ENCODE data around the gene MYL9. TPM values are rescaled to one million over a fixed set of nuclear protein-coding genes. Genes with fewer than 3 reads are reported as not detected.
"Not testable (repeated sequence)": the region's sequence is repeated elsewhere in the genome, so short reads cannot be mapped to it uniquely, and the experiment has no call there.

Gene MYL9
- total RNA-seq, 4 donors from 2014 or later = 156 to 974 (median 332) TPM

GRCh38 chr20:36507746-36508145, 33.6 kb upstream of the MYL9 start:
- DNase-seq = no peak
- Histone ChIP-seq H3K9me3 (no peaks in the 10 kb centered on the region), H3K27me3 (no peaks in the 10 kb centered on the region), H3K4me3 (no peak overlapping the region), H3K27ac (no peak overlapping the region), H3K36me3 (peaks cover 0 to 37% (median 10%) of the 10 kb centered on the region in 4 donors), H3K4me1 (no peaks in the 10 kb centered on the region)
- 83 to 96% methylated on average over 2 to 6 of the region's 6 CpGs for WGBS, 2 donors (ENCODE audit: low coverage in 1 of 2)
- intact Hi-C loops (cut with DNase I; ENCODE audit: low total_unique reads) (no loop called here), in situ Hi-C loops (cut with MboI; ENCODE audit: low pct_ligation_motif_present in 1 of 4, low pct_unique_long_range_greater_than_20kb in 1 of 4, low sequenced_read_pairs in 3 of 4) (no loop called here)
- no peak for TF ChIP-seq EP300 (IDR thresholded peaks at IDR 0.05; ENCODE audit: low read depth)
- TF ChIP-seq POLR2A (IDR thresholded peaks at IDR 0.05) = no peak
- no peak for TF ChIP-seq POLR2AphosphoS5 (IDR thresholded peaks at IDR 0.05)
- TF ChIP-seq CTCF (IDR thresholded peaks at IDR 0.05) = no peak

GRCh38 chr20:36519012-36519719, 22.2 kb upstream of the MYL9 start:
- 83 to 85% methylated on average over 14 to 17 of the region's 17 CpGs for WGBS, 2 donors (ENCODE audit: low coverage in 1 of 2)
- TF ChIP-seq POLR2AphosphoS5 (IDR thresholded peaks at IDR 0.05) = no peak
- no peak for TF ChIP-seq EP300 (IDR thresholded peaks at IDR 0.05; ENCODE audit: low read depth)
- TF ChIP-seq POLR2A (IDR thresholded peaks at IDR 0.05) = no peak
- no peak for TF ChIP-seq CTCF (IDR thresholded peaks at IDR 0.05)

GRCh38 chr20:36519944-36520343, 21.4 kb upstream of the MYL9 start:
- H3K36me3 ChIP-seq = peaks cover 0 to 17% (median 8%) of the 10 kb centered on the region in 4 donors
- in situ Hi-C loops (cut with MboI; ENCODE audit: low pct_ligation_motif_present in 1 of 4, low pct_unique_long_range_greater_than_20kb in 1 of 4, low sequenced_read_pairs in 3 of 4) (no loop called here), intact Hi-C loops (cut with DNase I; ENCODE audit: low total_unique reads) (no loop called here)
- no peak for DNase-seq
- H3K27ac ChIP-seq = no peak overlapping the region
- no peaks in the 10 kb centered on the region for H3K9me3 ChIP-seq
- H3K4me3 ChIP-seq = no peak overlapping the region
- WGBS, 2 donors (ENCODE audit: low coverage in 1 of 2) = 77 to 93% methylated on average over 2 of the region's 2 CpGs
- peaks cover 0 to 3% (median 0%) of the 10 kb centered on the region in 4 donors for H3K4me1 ChIP-seq
- H3K27me3 ChIP-seq = no peaks in the 10 kb centered on the region
- TF ChIP-seq POLR2A (IDR thresholded peaks at IDR 0.05) = no peak
- no peak for TF ChIP-seq EP300 (IDR thresholded peaks at IDR 0.05; ENCODE audit: low read depth)
- TF ChIP-seq POLR2AphosphoS5 (IDR thresholded peaks at IDR 0.05) = no peak
- TF ChIP-seq CTCF (IDR thresholded peaks at IDR 0.05) = no peak

More at GRCh38 chr20:36519012-36519719, 22.2 kb upstream of the MYL9 start:
- in situ Hi-C loops (cut with MboI; ENCODE audit: low pct_ligation_motif_present in 1 of 4, low pct_unique_long_range_greater_than_20kb in 1 of 4, low sequenced_read_pairs in 3 of 4) (no loop called here), intact Hi-C loops (cut with DNase I; ENCODE audit: low total_unique reads) (no loop called here)
- no peaks in the 10 kb centered on the region for H3K9me3 ChIP-seq
- H3K27me3 ChIP-seq = no peaks in the 10 kb centered on the region
- no peak overlapping the region for H3K4me3 ChIP-seq
- peaks cover 0 to 9% (median 4%) of the 10 kb centered on the region in 4 donors for H3K36me3 ChIP-seq
- H3K4me1 ChIP-seq = peaks cover 0 to 3% (median 0%) of the 10 kb centered on the region in 4 donors
- H3K27ac ChIP-seq = no peak overlapping the region
- no peak for DNase-seq

- no peak for DNase-seq
- in situ Hi-C loops (cut with MboI; ENCODE audit: low pct_ligation_motif_present in 1 of 4, low pct_unique_long_range_greater_than_20kb in 1 of 4, low sequenced_read_pairs in 3 of 4) = no loop called here
- Histone ChIP-seq H3K27ac (no peak overlapping the region), H3K27me3 (no peaks in the 10 kb centered on the region), H3K4me3 (no peak overlapping the region), H3K36me3 (peaks cover 0 to 20% (median 11%) of the 10 kb centered on the region in 4 donors), H3K4me1 (peaks cover 0 to 4% (median 0%) of the 10 kb centered on the region in 4 donors), H3K9me3 (no peaks in the 10 kb centered on the region)
- intact Hi-C loops (cut with DNase I; ENCODE audit: low total_unique reads) = no loop called here
- 83 to 91% methylated on average over 1 of the region's 1 CpG for WGBS, 2 donors (ENCODE audit: low coverage in 1 of 2)
- TF ChIP-seq EP300 (IDR thresholded peaks at IDR 0.05; ENCODE audit: low read depth) = no peak
- TF ChIP-seq POLR2AphosphoS5 (IDR thresholded peaks at IDR 0.05) = no peak
- TF ChIP-seq CTCF (IDR thresholded peaks at IDR 0.05) = no peak
- no peak for TF ChIP-seq POLR2A (IDR thresholded peaks at IDR 0.05)
These were observed 19.8 kb upstream of the MYL9 start for GRCh38 chr20:36521526-36521925.

GRCh38 chr20:36522412-36522811, 18.9 kb upstream of the MYL9 start:
- H3K9me3 ChIP-seq; H3K4me1 ChIP-seq; in situ Hi-C loops (cut with MboI; ENCODE audit: low pct_ligation_motif_present in 1 of 4, low pct_unique_long_range_greater_than_20kb in 1 of 4, low sequenced_read_pairs in 3 of 4); H3K4me3 ChIP-seq; H3K27ac ChIP-seq; DNase-seq; intact Hi-C loops (cut with DNase I; ENCODE audit: low total_unique reads); H3K27me3 ChIP-seq: not testable (repeated sequence)
- WGBS, 2 donors (ENCODE audit: low coverage in 1 of 2) = 90 to 94% methylated on average over 5 to 7 of the region's 7 CpGs
- H3K36me3 ChIP-seq = peaks cover 0 to 27% (median 15%) of the 10 kb centered on the region in 4 donors

Data from transverse colon (tissue), 4 donors.